Measurements from ENCODE around the gene KCNH3. TPM values are rescaled to one million over a fixed set of nuclear protein-coding genes. Genes with fewer than 3 reads are reported as not detected.
A peak's percentile ranks its signal among the peaks of the same experiment; 100 is the strongest.

The KCNH3 gene
- total and polyA plus RNA-seq, 2 of the 13 experiments (the other 11 are each of a cell fraction or from before 2014, with no cell fraction given), result 0.01 to 0.07 TPM

DNA sequence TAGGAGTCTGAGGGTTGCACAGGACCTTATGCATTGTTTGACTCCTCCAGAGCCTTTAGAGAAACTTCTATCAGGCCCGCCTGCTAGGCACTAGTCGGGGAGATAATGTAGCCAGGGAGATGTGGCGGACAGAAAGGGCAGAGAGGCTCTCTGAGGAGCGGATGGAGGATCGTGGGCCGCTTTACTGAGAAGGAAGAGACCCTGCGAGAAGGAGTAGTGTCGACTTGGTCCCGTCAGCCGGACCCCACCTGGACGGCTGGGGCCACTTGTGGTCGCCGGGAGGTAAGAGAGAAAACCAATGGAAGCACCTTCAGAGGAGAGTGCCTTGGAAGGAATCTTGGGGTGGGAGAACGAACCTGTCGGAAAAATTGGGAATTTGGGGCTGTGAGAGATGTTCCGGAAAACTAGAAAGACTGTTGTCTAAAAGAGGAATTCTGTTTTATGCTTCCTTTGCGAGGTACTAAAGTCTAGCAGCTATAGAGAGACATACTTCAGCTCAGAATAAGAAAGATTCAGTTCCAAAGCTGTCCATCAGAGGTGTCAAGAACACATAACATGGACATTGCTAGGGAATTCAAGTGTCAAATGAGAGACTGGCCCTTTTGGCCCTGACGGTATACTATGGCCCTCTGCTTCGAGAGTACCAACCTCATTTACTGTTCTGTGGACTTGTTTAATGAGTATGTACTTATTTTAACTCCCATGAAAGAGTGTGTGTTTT is 29.8 kb downstream of the KCNH3 start:
- no peaks in the 10 kb centered on the region; a peak in 1 of 5 replicates for H3K27me3 ChIP-seq (ENCODE audit: control insufficient read depth in 1 of 2, insufficient read depth in 2 of 2, low read length in 2 of 2)
- ChIA-PET CTCF (ENCODE audit: low intra/inter-chr PET ratio, low total read pairs) (no interaction called here), POLR2A (interaction anchor here (0.7 kb wide), 1 partner anchor 58 kb away, joined by 3 read pairs; no protein-coding TSS in a partner anchor)
- peak overlapping the region; percentile 80 to 98 (median 85) for H3K4me3 ChIP-seq (replicated peaks in 1 of 3; ENCODE audit: insufficient read depth in 1 of 3, low read depth in 2 of 3, low read length in 3 of 3)
- in situ Hi-C loops (cut with HindIII; ENCODE audit: extremely low pct_ligation_motif_present, low pct_unique_long_range_greater_than_20kb) (no loop called here), intact Hi-C loops (cut with micrococcal nuclease; ENCODE audit: unreplicated experiment) (loop anchor here (5.0 kb wide), 2 partner anchors 54 to 571 kb away; partner anchors contain the start of genes DDN and PRPF40B)
- H3K4me2 ChIP-seq (ENCODE audit: low read depth, low read length), result peak overlapping the region; percentile 80
- peak overlapping the region; percentile 81 for H3K27ac ChIP-seq (ENCODE audit: extremely low read length, insufficient read depth, low read length)
- BruUV-seq (replicated peaks), result TSS peak; percentile 62
- H3K9ac ChIP-seq (ENCODE audit: insufficient read depth, low read depth, low read length), result peak overlapping the region; percentile 87
- no peaks in the 10 kb centered on the region for H4K20me1 ChIP-seq (ENCODE audit: insufficient read depth, low read length)
- H3K9me3 ChIP-seq (ENCODE audit: low read length), result no peaks in the 10 kb centered on the region
- H2AFZ ChIP-seq (ENCODE audit: low read length), result peak overlapping the region; percentile 85
- WGBS (ENCODE audit: low lambda C conversion rate), result 1% methylated on average over 19 of the region's 19 CpGs
- peaks cover 7 to 29% of the 10 kb centered on the region in 2 experiments; a peak in 4 of 5 replicates for H3K36me3 ChIP-seq (replicated peaks in 1 of 2; ENCODE audit: control insufficient read depth in 1 of 2, insufficient read depth in 2 of 2, low read length in 2 of 2)
- H3K79me2 ChIP-seq (ENCODE audit: insufficient read depth, low read length), result peaks cover 27% of the 10 kb centered on the region
- peak; percentile 28 for DNase-seq (ENCODE audit: low spot score)
- H3K4me1 ChIP-seq (ENCODE audit: insufficient read depth, low read length), result peaks cover 34% of the 10 kb centered on the region
- peak; percentile 51 for FAIRE-seq
- ATAC-seq, result peak; percentile 72
- TF ChIP-seq, protein P1, sequence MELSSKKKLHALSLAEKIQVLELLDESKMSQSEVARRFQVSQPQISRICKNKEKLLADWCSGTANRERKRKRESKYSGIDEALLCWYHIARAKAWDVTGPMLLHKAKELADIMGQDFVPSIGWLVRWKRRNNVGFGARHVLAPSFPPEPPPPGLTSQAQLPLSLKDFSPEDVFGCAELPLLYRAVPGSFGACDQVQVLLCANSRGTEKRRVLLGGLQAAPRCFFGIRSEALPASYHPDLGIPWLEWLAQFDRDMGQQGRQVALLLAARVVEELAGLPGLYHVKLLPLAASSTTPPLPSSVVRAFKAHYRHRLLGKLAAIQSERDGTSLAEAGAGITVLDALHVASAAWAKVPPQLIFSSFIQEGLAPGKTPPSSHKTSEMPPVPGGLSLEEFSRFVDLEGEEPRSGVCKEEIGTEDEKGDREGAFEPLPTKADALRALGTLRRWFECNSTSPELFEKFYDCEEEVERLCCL (CRISPR knock-in tag; IDR thresholded peaks at IDR 0.05; ENCODE audit: borderline replicate concordance), result 0 out of 2 replicates have a peak, but pooled peaks have one; percentile 70
- 0 out of 2 replicates have a peak, but pooled peaks have one; percentile 3 for TF ChIP-seq ZNF605 (CRISPR knock-in tag; IDR thresholded peaks at IDR 0.05)
- 0 out of 2 replicates have a peak, but pooled peaks have one; percentile 26 for TF ChIP-seq ZNF607 (CRISPR knock-in tag; IDR thresholded peaks at IDR 0.05; ENCODE audit: borderline replicate concordance)
- 0 out of 2 replicates have a peak, but pooled peaks have one; percentile 1 for TF ChIP-seq BORCS8-MEF2B (CRISPR knock-in tag; IDR thresholded peaks at IDR 0.05)
- no peak for TF ChIP-seq MXI1 (IDR thresholded peaks at IDR 0.05; ENCODE audit: borderline replicate concordance, low read depth, low read length)
- TF ChIP-seq, protein P2, sequence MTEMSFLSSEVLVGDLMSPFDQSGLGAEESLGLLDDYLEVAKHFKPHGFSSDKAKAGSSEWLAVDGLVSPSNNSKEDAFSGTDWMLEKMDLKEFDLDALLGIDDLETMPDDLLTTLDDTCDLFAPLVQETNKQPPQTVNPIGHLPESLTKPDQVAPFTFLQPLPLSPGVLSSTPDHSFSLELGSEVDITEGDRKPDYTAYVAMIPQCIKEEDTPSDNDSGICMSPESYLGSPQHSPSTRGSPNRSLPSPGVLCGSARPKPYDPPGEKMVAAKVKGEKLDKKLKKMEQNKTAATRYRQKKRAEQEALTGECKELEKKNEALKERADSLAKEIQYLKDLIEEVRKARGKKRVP (CRISPR knock-in tag; IDR thresholded peaks at IDR 0.05), result 0 out of 4 replicates have a peak, but pooled peaks of 1 of the 2 experiments have one; percentile 2
- TF ChIP-seq ZC3H13 (CRISPR knock-in tag; IDR thresholded peaks at IDR 0.05), result 0 out of 2 replicates have a peak, but pooled peaks have one; percentile 11
- TF ChIP-seq ZNF160 (CRISPR knock-in tag; IDR thresholded peaks at IDR 0.05), result no peak
- 0 out of 2 replicates have a peak, but pooled peaks have one; percentile 35 for TF ChIP-seq ZNF501 (CRISPR knock-in tag; IDR thresholded peaks at IDR 0.05)
- TF ChIP-seq ZFP82 (CRISPR knock-in tag; IDR thresholded peaks at IDR 0.05; ENCODE audit: borderline replicate concordance), result 0 out of 2 replicates have a peak, but pooled peaks have one; percentile 19
- TF ChIP-seq ZNF782 (CRISPR knock-in tag; IDR thresholded peaks at IDR 0.05; ENCODE audit: borderline replicate concordance), result no peak
- TF ChIP-seq ZNF570 (CRISPR knock-in tag; IDR thresholded peaks at IDR 0.05; ENCODE audit: borderline replicate concordance), result no peak
- no peak for TF ChIP-seq ZNF629 (CRISPR knock-in tag; conservative IDR thresholded peaks at IDR 0.05)
- TF ChIP-seq ASH2L (IDR thresholded peaks at IDR 0.05; ENCODE audit: insufficient read length, low read depth, low read length), result peak; percentile 13
- TF ChIP-seq UBTF (CRISPR knock-in tag; IDR thresholded peaks at IDR 0.05), result 0 out of 2 replicates have a peak, but pooled peaks have one; percentile 16
- TF ChIP-seq ZNF224 (CRISPR knock-in tag; IDR thresholded peaks at IDR 0.05), result 0 out of 2 replicates have a peak, but pooled peaks have one; percentile 18
- TF ChIP-seq KLF6 (CRISPR knock-in tag; IDR thresholded peaks at IDR 0.05), result no peak
- peak; percentile 34; the same call in 1 of the 2 replicates for TF ChIP-seq KDM5A (IDR thresholded peaks at IDR 0.05; ENCODE audit: borderline replicate concordance, low read length)
- TF ChIP-seq MEF2D (CRISPR knock-in tag; IDR thresholded peaks at IDR 0.05), result no peak

Data from HepG2 (cell line).